Stimulated activated CD4-positive, alpha-beta T cell treated with anti-CD3 and anti-CD28 coated beads, Interleukin-12 subunit alpha, Interleukin-12 subunit beta, amount 100 ng/mL, for 24 hours (primary cell): ENCODE results near the gene CCDC167.
A peak's percentile ranks its signal among the peaks of the same experiment; 100 is the strongest.
"Not testable (repeated sequence)": the region's sequence is repeated elsewhere in the genome, so short reads cannot be mapped to it uniquely, and the experiment has no call there.

Source experiments
- DNase-seq, 2 experiments: peaks; one replicate each; pipeline ENCODE4 v3.0.0-alpha.2; 2020; ENCODE audit warnings: low read depth in 2 of 2

CCDC167 gene

GRCh38 chr6:37473364-37474095 is 26.2 kb downstream of the CCDC167 start:
- no peak for DNase-seq

- no peak for DNase-seq
Measured at GRCh38 chr6:37467718-37468117, 32.0 kb downstream of the CCDC167 start.

GRCh38 chr6:37463110-37463509 is 36.6 kb downstream of the CCDC167 start:
- no peak for DNase-seq

- no peak for DNase-seq
Measured at GRCh38 chr6:37460805-37461204, 38.9 kb downstream of the CCDC167 start.

- DNase-seq: no peak
Measured at GRCh38 chr6:37459981-37460800, 39.5 kb downstream of the CCDC167 start.

GRCh38 chr6:37456816-37457560 is 42.7 kb downstream of the CCDC167 start:
- DNase-seq: no peak

- no peak for DNase-seq
Measured at GRCh38 chr6:37456126-37456525, 43.6 kb downstream of the CCDC167 start.

- no peak for DNase-seq
Measured at GRCh38 chr6:37454420-37455140, 45.1 kb downstream of the CCDC167 start.

GRCh38 chr6:37452522-37452921 is 47.2 kb downstream of the CCDC167 start:
- no peak for DNase-seq

GRCh38 chr6:37451441-37452193 is 48.1 kb downstream of the CCDC167 start:
- DNase-seq: no peak

- DNase-seq: no peak
Measured at GRCh38 chr6:37449984-37450383, 49.7 kb downstream of the CCDC167 start.

- DNase-seq: not testable (repeated sequence)
Measured at GRCh38 chr6:37443216-37443542, 56.5 kb downstream of the CCDC167 start.

- no peak for DNase-seq
Measured at GRCh38 chr6:37442416-37443215, 57.1 kb downstream of the CCDC167 start.

GRCh38 chr6:37441651-37442050 is 58.0 kb downstream of the CCDC167 start:
- DNase-seq: no peak

- DNase-seq: no peak
Measured at GRCh38 chr6:37438930-37439329, 60.8 kb downstream of the CCDC167 start.

GRCh38 chr6:37435816-37436215 is 63.9 kb downstream of the CCDC167 start:
- no peak for DNase-seq

- no peak for DNase-seq
Measured at GRCh38 chr6:37435373-37435772, 64.3 kb downstream of the CCDC167 start.

GRCh38 chr6:37433657-37434271 is 65.9 kb downstream of the CCDC167 start:
- peak; percentile 17 to 37 for DNase-seq
